ENCODE data around the gene TMEM184B.
"Not testable (repeated sequence)": the region's sequence is repeated elsewhere in the genome, so short reads cannot be mapped to it uniquely, and the experiment has no call there.

TMEM184B gene

GRCh38 chr22:38201711-38202436 is 70.9 kb downstream of the TMEM184B start, which contains the start of gene MAFF:
Gene MAFF (plus strand): TSS chr22:38201994. CDS start chr22:38213854, 11,860 bp downstream.
- DNase-seq, result peak; percentile 97

- DNase-seq, result no peak
Observed at GRCh38 chr22:38201371-38201710, 71.5 kb downstream of the TMEM184B start.

DNA sequence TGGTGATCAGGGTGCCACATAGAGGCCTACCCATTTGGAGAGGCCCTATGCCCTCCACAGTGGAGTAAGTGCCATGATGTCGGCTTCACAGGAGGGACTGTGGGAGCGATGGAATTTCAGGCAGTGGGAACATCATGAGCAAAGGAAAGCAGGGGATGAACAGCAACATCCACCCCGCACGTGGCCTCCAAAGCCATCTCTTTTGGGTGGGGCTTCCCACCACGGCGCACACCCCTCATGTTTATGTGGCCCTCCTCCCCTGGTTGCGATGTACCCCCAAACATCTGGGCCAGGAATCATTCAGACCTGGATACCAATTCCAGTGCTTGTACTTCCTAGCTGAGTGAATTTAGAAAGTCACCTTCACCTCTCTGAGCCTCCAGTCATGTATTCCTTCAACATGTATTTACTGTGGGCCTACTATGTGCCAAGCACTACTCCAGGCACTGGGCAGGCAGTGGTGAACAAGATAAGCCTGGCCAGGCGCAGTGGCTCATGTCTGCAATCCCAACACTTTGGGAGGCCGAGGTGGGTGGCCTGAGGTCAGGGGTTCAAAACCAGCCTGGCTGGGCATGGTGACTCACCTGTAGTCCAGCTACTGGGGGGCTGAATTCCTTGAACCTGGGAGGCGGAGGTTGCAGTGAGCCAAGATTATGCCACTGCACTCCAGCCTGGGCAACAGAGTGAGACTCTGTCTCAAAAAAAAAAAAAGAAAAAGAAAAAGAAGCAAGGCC is 72.8 kb downstream of the TMEM184B start:
- no peak for DNase-seq

DNA sequence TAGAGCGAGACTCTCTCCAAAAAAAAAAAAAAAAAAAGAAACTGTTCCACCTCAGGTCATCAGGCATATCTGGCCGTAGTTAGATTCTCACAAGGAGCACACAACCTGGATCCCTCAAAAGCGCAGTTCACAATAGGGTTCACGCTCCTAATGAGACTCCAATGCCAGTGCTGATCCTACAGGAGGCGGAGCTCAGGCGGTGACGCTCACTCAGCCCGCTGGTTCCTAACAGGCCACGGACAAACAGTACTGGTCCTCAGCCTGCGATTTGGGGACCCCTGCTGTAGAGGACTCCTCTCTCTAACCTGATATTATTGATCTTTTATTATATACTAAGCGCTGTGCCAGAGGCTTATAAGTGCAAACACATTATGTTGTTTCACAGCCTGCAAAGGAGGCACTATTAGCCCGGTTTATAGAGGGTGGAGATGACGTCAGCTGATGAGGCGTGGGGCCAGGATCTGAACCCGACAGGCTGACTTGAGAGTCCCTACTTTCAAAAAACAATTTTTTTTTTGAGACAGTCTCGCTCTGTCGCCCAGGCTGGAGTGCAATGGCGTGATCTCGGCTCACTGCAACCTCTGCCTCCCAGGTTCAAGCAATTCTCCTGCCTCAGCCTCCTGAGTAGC is 75.9 kb downstream of the TMEM184B start:
- no peak for DNase-seq

DNA sequence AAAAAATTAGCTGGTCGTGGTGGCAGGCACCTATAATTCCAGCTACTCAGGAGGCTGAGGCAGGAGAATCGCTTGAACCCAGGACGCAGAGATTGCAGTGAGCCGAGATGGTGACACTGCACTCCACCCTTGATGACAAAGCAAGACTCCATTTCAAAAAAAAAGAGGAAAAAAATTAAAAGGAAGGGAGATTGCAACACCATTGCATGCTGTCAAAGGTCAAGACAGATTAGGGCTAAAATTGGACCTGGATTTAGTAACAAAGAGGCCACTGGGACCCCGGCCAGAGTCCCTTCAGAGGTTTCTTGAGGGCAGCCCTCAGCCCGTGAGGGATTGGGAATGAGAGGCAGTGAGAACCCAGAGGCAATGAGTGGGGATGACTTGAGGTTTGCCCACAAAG is 79.2 kb downstream of the TMEM184B start:
- DNase-seq, result peak; percentile 77

GRCh38 chr22:38192475-38192863 is 80.3 kb downstream of the TMEM184B start:
- no peak for DNase-seq

GRCh38 chr22:38191731-38192474 is 80.9 kb downstream of the TMEM184B start:
- DNase-seq, result no peak

DNA sequence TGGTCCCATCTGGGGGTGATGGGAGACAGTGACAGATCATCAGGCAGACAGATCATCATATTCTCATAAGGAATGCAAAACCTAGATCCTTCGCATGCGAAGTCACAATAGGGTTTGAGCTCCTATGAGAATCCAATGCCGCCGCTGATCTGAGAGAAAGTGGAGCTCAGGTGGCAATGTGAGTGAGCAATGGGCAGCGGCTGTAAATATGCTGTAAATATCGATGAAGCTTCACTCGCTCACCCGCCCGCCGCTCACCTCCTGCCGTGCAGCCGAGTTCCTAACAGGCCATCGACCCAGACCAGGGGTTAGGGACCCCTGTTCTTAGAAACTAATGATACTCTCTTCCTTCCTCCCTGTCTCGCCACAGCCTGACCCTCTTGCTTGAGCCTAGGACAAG is 81.8 kb downstream of the TMEM184B start:
- DNase-seq, result no peak

- DNase-seq, result no peak
Observed at GRCh38 chr22:38190581-38190980, 82.2 kb downstream of the TMEM184B start.

GRCh38 chr22:38189104-38189503 is 83.7 kb downstream of the TMEM184B start:
- no peak for DNase-seq

DNA sequence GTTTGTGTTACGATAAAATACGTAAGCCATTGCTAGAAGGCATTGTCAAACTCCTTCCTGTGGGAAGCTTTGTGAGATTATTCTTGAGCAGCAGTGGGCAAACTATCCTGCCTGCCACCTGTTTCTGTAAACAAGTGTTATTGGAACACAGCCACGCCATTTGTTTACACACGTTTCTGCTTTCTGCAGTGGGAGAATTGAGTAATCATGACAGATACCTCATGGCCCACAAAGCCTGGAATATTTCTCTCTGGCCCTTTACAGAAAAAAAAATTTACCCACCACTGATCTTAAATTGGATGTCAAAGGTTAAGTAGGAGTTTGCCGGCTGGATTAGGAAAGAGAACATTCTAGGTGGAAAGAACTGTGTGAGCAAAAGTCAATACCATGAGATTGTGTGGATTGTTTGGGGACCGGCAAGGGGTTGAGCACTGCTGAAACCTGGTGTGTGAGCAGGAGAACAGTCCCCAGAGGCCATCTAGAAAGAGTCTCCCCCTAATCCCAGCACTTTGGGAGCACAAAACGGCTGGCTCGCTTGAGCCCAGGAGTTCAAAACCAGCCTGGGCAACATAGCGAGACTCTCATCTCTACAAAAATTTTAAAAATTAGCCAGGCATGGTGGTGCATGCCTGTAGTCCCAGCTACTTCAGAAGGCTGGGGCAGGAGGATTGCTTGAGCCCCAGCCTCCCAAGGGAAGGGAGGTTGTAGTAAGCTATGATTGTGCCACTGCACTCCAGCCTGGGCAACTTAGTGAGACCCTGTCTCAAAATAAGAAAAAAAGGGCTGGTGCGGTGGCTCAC is 85.2 kb downstream of the TMEM184B start:
- no peak for DNase-seq

DNA sequence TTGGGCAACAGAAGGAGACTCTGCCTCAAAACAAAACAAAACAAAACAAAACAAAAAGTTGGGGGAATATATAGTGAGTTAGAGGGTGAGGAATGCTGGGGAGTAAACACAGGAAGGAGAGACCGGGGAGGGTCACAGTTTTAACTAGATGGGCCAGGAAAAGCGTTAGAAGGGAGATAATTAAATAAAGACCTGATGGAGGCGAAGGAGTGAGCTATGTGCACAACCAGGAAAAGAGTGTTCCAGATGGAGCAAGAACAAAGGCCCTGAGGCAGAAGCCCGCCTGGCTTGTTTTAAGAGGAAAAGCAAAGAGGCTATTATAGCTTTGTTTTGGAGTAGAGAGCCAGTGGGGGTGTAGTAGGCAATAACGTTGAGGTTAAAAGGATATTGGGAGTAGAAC is 86.4 kb downstream of the TMEM184B start:
- no peak for DNase-seq

- no peak for DNase-seq
Observed at GRCh38 chr22:38184788-38185187, 88.0 kb downstream of the TMEM184B start.

DNA sequence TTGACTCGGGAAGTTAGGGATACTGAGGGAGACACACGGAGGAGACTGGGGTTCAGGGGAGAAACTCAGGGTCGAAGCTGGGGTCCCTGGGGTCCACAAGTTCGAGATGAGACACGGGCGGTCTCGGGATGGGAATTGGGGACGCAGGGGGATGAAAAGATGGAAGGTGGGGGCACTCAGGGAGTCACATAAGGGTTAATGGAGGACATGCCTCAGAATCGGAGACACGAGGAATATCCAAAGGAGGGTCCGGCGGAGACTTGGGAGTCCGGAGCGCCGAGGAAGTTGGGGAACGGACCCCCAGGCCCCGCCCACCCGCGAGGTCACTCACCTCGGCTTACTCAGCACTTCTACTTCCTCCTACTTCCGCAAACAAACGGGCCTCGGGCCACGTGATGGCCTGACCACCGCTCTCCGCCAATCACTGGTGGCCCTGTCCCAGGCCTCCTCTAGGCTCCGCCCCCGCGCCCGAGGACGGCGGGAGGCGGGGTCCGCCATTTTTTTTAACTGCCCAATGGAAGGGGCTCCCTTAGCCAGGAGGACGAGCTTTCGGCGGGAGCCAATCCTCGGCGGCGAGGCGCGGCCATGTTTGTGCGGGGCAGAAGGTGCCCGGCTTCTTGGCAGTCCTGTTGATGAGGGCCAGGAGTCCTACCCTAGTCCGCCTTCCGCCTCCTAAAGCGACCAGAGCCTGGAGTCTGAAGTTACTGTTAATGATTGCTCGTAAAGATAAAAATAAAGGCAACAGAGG is 91.2 kb downstream of the TMEM184B start, which contains the start of gene PLA2G6:
PLA2G6 (minus strand) TSS at position 378 of the 748 bp plus-strand sequence. CDS start 12,404 bp downstream, outside the sequence.
- DNase-seq, result peak; percentile 99

DNA sequence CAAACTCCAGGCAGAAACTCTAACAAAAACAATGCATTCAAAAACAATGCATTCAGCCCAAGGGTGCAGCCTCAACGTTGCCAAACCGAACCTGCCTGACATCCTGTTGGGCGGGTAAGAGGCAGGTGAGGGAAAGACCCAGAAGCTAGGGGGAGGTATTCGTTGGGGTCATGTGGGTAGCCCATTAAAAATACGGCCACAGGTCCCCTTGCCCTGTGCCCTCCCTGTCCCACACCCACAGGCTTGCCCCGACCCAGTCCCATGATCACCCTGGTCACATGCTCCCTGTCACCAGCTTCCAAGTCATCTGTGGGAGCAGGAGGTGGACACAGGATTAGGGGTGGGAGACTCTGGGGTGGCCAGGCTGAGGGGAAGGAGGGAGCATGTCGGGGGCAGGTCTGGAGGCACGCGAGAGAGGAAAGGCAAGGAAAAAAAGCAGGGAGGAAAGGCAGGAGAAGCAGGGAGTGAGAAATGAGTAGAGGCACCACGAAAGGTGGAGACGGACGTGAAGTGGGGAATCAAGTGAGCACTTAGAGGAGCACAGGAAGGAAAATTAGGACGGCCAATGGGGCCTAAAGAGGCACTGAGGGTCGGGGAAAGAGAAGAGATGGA is 91.9 kb downstream of the TMEM184B start:
- DNase-seq, result peak; percentile 72

GRCh38 chr22:38178605-38178937 is 94.2 kb downstream of the TMEM184B start:
- DNase-seq, result not testable (repeated sequence)

- DNase-seq, result no peak
Observed at GRCh38 chr22:38177926-38178604, 94.7 kb downstream of the TMEM184B start.

GRCh38 chr22:38177571-38177925 is 95.3 kb downstream of the TMEM184B start:
- not testable (repeated sequence) for DNase-seq

DNA sequence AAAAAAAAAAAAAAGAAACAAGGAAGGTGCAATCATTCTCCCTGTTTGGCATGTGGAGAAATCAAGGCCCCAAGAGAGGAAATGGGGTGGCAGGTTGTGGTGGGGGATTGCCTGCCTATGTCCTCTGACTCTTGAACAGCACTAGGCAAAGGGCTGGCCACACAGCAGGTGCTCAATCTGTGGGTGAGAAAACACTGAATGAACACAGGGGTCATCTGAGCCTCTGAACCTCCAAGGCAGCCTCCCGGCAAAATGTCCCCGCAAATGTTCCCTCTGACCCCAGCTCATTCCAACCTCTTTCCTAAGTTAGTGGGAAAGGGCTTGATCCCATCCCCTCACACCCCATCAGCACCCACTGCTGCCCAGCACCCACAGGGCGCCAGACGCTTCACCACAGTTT is 95.8 kb downstream of the TMEM184B start:
- no peak for DNase-seq

DNA sequence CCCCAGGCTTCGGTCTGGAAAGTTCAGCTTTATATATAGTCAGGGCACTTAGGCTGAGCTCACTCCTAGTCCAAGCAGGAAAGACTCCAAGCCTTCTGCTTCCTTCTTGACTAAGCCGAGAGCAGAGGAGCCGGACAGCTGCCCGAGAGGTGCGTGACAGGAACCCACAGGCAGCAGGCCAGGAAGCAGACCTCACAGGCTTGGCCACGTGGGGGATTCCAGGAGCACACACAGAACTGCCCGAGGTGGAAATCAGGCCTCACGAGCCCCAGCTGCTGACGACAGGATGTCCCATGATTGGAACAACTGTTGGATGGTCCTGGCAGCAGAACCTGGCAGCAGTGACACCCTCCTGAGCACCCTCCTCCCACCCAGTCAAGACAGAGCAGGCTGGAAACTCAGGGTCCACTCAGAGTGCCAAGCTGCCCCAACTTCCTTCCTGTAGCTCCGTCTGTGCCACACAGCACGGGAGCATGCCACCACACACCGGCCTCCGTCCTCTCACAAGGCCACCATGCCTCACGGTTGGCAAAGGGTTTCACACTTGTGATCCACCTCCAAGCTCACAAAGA is 96.6 kb downstream of the TMEM184B start:
- DNase-seq, result no peak
